ENCODE data around the gene NR2F1-AS1. TPM values are rescaled to one million over a fixed set of nuclear protein-coding genes. Genes with fewer than 3 reads are reported as not detected.

Gene NR2F1-AS1
- total and polyA plus RNA-seq, 2 donors (not counting 1 experiment from before 2014, with no cell fraction given): not detected

GRCh38 chr5:93395971-93396379 is 185.0 kb downstream of the NR2F1-AS1 start:
- peaks cover 0 to 4% (median 0%) of the 10 kb centered on the region in 4 experiments for H3K27me3 ChIP-seq (replicated peaks in 1 of 4; ENCODE audit: control extremely low read depth in 1 of 4, control insufficient read depth in 3 of 4, insufficient read depth in 4 of 4, low read length in 3 of 4)
- H3K79me2 ChIP-seq (ENCODE audit: control insufficient read depth, insufficient read depth, low read length): no peaks in the 10 kb centered on the region
- H4K20me1 ChIP-seq (ENCODE audit: control insufficient read depth, insufficient read depth, low read length, poor library complexity, severe bottlenecking): no peaks in the 10 kb centered on the region
- H3K4me3 Mint-ChIP-seq: no peak overlapping the region
- H3K4me3 ChIP-seq (ENCODE audit: control extremely low read depth in 1 of 5, extremely low read depth in 1 of 5, insufficient read depth in 1 of 5, low read depth in 2 of 5, low read length in 4 of 5): no peak overlapping the region
- ATAC-seq (ENCODE audit: low read depth) (no peak), DNase-seq (no peak)
- H3K4me1 ChIP-seq (ENCODE audit: control insufficient read depth in 2 of 2, insufficient read depth in 2 of 2, low read length in 2 of 2): no peaks in the 10 kb centered on the region
- H3K27ac ChIP-seq (ENCODE audit: low read length in 2 of 2): no peak overlapping the region
- peaks cover 0 to 3% (median 0%) of the 10 kb centered on the region in 3 donors for H3K9me3 ChIP-seq (ENCODE audit: control extremely low read depth in 1 of 3, control insufficient read depth in 2 of 3, insufficient read depth in 1 of 3, low read length in 2 of 3)
- H3K4me2 ChIP-seq (replicated peaks; ENCODE audit: low read depth, low read length, poor library complexity, severe bottlenecking): no peak overlapping the region
- no peaks in the 10 kb centered on the region for H3K4me1 Mint-ChIP-seq
- H2AFZ ChIP-seq (ENCODE audit: insufficient read depth, low read depth, low read length, poor library complexity, severe bottlenecking): no peak overlapping the region
- TF ChIP-seq EZH2 (IDR thresholded peaks at IDR 0.05; ENCODE audit: borderline replicate concordance, insufficient read depth, low read depth, low read length, poor library complexity, severe bottlenecking): no peak
- TF ChIP-seq, protein P1, sequence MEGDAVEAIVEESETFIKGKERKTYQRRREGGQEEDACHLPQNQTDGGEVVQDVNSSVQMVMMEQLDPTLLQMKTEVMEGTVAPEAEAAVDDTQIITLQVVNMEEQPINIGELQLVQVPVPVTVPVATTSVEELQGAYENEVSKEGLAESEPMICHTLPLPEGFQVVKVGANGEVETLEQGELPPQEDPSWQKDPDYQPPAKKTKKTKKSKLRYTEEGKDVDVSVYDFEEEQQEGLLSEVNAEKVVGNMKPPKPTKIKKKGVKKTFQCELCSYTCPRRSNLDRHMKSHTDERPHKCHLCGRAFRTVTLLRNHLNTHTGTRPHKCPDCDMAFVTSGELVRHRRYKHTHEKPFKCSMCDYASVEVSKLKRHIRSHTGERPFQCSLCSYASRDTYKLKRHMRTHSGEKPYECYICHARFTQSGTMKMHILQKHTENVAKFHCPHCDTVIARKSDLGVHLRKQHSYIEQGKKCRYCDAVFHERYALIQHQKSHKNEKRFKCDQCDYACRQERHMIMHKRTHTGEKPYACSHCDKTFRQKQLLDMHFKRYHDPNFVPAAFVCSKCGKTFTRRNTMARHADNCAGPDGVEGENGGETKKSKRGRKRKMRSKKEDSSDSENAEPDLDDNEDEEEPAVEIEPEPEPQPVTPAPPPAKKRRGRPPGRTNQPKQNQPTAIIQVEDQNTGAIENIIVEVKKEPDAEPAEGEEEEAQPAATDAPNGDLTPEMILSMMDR (IDR thresholded peaks at IDR 0.05): no peak
- H3K9ac ChIP-seq (ENCODE audit: low read length): no peak overlapping the region
- no peak overlapping the region for H3K27ac Mint-ChIP-seq
- POLR2A ChIA-PET: no interaction called here
- no peaks in the 10 kb centered on the region for H3K36me3 ChIP-seq (replicated peaks in 1 of 2; ENCODE audit: control extremely low read depth in 1 of 2, control insufficient read depth in 1 of 2, extremely low read depth in 1 of 2, insufficient read depth in 2 of 2, low read length in 1 of 2)
- WGBS (ENCODE audit: insufficient coverage): no CpG with 5 or more reads among the region's 1 CpG
- CTCF ChIA-PET: no interaction called here
- no peaks in the 10 kb centered on the region for H3K9me3 Mint-ChIP-seq (ENCODE audit: insufficient read depth)
- no peaks in the 10 kb centered on the region for H3K27me3 Mint-ChIP-seq
- intact Hi-C loops (cut with micrococcal nuclease): no loop called here

DNA sequence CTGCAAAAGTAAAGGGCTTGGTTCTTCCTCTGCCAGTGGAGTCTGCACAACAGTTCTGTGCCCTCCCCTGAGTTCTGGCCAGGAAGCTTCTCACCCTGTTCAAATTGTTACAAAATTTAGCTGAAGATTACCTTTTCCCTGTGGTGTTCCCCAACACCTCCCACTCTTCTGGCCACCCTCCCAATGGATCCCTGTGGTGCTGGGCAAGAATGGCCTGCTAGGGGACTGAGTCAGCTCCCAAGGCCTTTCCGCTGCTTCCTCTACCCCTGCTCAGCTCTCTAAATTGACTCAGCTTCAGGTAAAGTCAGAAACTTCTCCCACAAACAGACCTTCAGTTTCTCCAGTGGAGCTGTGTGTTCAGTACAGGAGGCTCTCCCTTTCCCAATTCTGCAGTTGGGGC is 186.0 kb downstream of the NR2F1-AS1 start:
- no peak overlapping the region for H3K4me2 ChIP-seq (replicated peaks; ENCODE audit: low read depth, low read length, poor library complexity, severe bottlenecking)
- POLR2A ChIA-PET: no interaction called here
- Mint-ChIP-seq H3K27me3 (no peaks in the 10 kb centered on the region), H3K4me3 (no peak overlapping the region), H3K4me1 (no peaks in the 10 kb centered on the region), H3K9me3 (ENCODE audit: insufficient read depth) (no peaks in the 10 kb centered on the region), H3K27ac (no peak overlapping the region)
- H3K79me2 ChIP-seq (ENCODE audit: control insufficient read depth, insufficient read depth, low read length): no peaks in the 10 kb centered on the region
- intact Hi-C loops (cut with micrococcal nuclease): no loop called here
- H3K27ac ChIP-seq (ENCODE audit: low read length in 2 of 2): no peak overlapping the region
- H3K4me1 ChIP-seq (ENCODE audit: control insufficient read depth in 2 of 2, insufficient read depth in 2 of 2, low read length in 2 of 2): no peaks in the 10 kb centered on the region
- ATAC-seq (ENCODE audit: low read depth) (no peak), DNase-seq (no peak)
- H3K27me3 ChIP-seq (replicated peaks in 1 of 4; ENCODE audit: control extremely low read depth in 1 of 4, control insufficient read depth in 3 of 4, insufficient read depth in 4 of 4, low read length in 3 of 4): peaks cover 0 to 4% (median 0%) of the 10 kb centered on the region in 4 experiments
- WGBS (ENCODE audit: insufficient coverage): 100% methylated on average over 1 of the region's 1 CpG
- peaks cover 0 to 3% (median 0%) of the 10 kb centered on the region in 3 donors for H3K9me3 ChIP-seq (ENCODE audit: control extremely low read depth in 1 of 3, control insufficient read depth in 2 of 3, insufficient read depth in 1 of 3, low read length in 2 of 3)
- H3K4me3 ChIP-seq (ENCODE audit: control extremely low read depth in 1 of 5, extremely low read depth in 1 of 5, insufficient read depth in 1 of 5, low read depth in 2 of 5, low read length in 4 of 5): no peak overlapping the region
- H3K9ac ChIP-seq (ENCODE audit: low read length): no peak overlapping the region
- no peaks in the 10 kb centered on the region for H4K20me1 ChIP-seq (ENCODE audit: control insufficient read depth, insufficient read depth, low read length, poor library complexity, severe bottlenecking)
- no peaks in the 10 kb centered on the region for H3K36me3 ChIP-seq (replicated peaks in 1 of 2; ENCODE audit: control extremely low read depth in 1 of 2, control insufficient read depth in 1 of 2, extremely low read depth in 1 of 2, insufficient read depth in 2 of 2, low read length in 1 of 2)
- CTCF ChIA-PET: no interaction called here
- no peak for TF ChIP-seq EZH2 (IDR thresholded peaks at IDR 0.05; ENCODE audit: borderline replicate concordance, insufficient read depth, low read depth, low read length, poor library complexity, severe bottlenecking)
- TF ChIP-seq, protein P1 (IDR thresholded peaks at IDR 0.05): no peak
- H2AFZ ChIP-seq (ENCODE audit: insufficient read depth, low read depth, low read length, poor library complexity, severe bottlenecking): no peak overlapping the region
